G401 (cell line): ENCODE measurements around the gene CACNA1I. TPM values are rescaled to one million over a fixed set of nuclear protein-coding genes. Genes with fewer than 3 reads are reported as not detected.
A peak's percentile ranks its signal among the peaks of the same experiment; 100 is the strongest.

Experiments
- DNase-seq: peaks from one replicate; pipeline ENCODE4 v3.0.0-alpha.2; 2015; ENCODE audit warnings: low spot score
- in situ Hi-C: cut with HindIII; loops from 2 replicates; pipeline ENCODE4 v1.10.0; 2016; ENCODE audit warnings: low sequenced_read_pairs, mixed read lengths
- total RNA-seq: library from RNA; depleted of rRNA; stranded (reverse); fragments of >200 nt; shearing (Covaris generic); gene quantifications from 2 replicates; pipeline ENCODE4 v1.2.3, GENCODE V29; 2014

Gene CACNA1I
- total RNA-seq, 1 experiment from 2014 or later = 0.10 TPM

- in situ Hi-C loops = no loop called here
- no peak for DNase-seq
Measured at GRCh38 chr22:39563571-39564428, 6.8 kb upstream of the CACNA1I start.

GRCh38 chr22:39565414-39565944 lies 5.1 kb upstream of the CACNA1I start:
- in situ Hi-C loops = no loop called here
- no peak for DNase-seq

GRCh38 chr22:39567135-39567946 lies 3.2 kb upstream of the CACNA1I start:
- no peak for DNase-seq
- in situ Hi-C loops = no loop called here

- in situ Hi-C loops = no loop called here
- DNase-seq = no peak
Measured at GRCh38 chr22:39568278-39568981, 2.1 kb upstream of the CACNA1I start.

GRCh38 chr22:39569066-39569465 lies 1.5 kb upstream of the CACNA1I start:
- no peak for DNase-seq
- in situ Hi-C loops = no loop called here

GRCh38 chr22:39570226-39570625 lies 327 bp upstream of the CACNA1I start:
- in situ Hi-C loops = no loop called here
- DNase-seq = no peak

- in situ Hi-C loops = no loop called here
- DNase-seq = no peak
Measured at GRCh38 chr22:39571538-39571937, 985 bp downstream of the CACNA1I start.

GRCh38 chr22:39574779-39575551 lies 4.4 kb downstream of the CACNA1I start:
- in situ Hi-C loops = no loop called here
- DNase-seq = no peak

GRCh38 chr22:39575552-39575825 lies 4.9 kb downstream of the CACNA1I start:
- in situ Hi-C loops = no loop called here
- DNase-seq = no peak

- DNase-seq = no peak
- in situ Hi-C loops = no loop called here
Measured at GRCh38 chr22:39576027-39576426, 5.5 kb downstream of the CACNA1I start.

- in situ Hi-C loops = no loop called here
- no peak for DNase-seq
Measured at GRCh38 chr22:39577366-39577765, 6.8 kb downstream of the CACNA1I start.

GRCh38 chr22:39577900-39578299 lies 7.3 kb downstream of the CACNA1I start:
- in situ Hi-C loops = no loop called here
- no peak for DNase-seq

- in situ Hi-C loops = no loop called here
- DNase-seq = no peak
Measured at GRCh38 chr22:39580006-39580441, 9.5 kb downstream of the CACNA1I start.

- no peak for DNase-seq
- in situ Hi-C loops = no loop called here
Measured at GRCh38 chr22:39580795-39581194, 10.2 kb downstream of the CACNA1I start.

GRCh38 chr22:39581303-39581702 lies 10.8 kb downstream of the CACNA1I start:
- in situ Hi-C loops = no loop called here

GRCh38 chr22:39583066-39583667 lies 12.6 kb downstream of the CACNA1I start:
- no peak for DNase-seq
- in situ Hi-C loops = no loop called here

More at GRCh38 chr22:39581303-39581702, 10.8 kb downstream of the CACNA1I start:
- DNase-seq = no peak

GRCh38 chr22:39589875-39590274 lies 19.3 kb downstream of the CACNA1I start:
- DNase-seq = peak; percentile 42
- in situ Hi-C loops = no loop called here
